Measurements from ENCODE around the gene PLPPR3.

Gene PLPPR3

DNA sequence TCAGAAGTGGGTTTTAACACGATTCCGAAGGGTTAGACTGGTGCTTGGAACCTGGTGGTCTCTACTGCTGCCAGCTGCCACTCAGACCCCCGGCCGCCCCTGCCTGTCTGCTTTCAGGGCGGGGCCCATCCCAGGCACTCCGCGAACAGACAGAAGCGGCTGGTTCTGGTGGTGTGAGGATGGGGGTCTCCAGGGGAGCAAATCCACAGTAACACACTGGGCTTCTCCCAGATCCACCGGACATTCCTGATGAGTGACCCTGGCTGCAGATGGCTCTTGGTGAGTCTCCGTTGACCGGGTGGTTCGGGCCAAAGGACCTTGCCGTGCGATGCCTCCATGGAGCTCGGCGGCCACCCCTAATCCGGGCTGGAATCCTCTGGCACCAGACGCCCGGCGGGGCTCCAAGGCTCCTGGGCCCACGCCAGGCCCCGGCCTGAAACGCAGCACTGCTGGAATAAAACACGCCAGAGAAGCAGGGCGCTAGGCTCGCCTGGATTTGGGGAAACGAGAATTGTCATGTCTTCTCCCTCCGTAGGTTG lies 26.6 kb downstream of the PLPPR3 start:
- DNase-seq, result no peak
- TF ChIP-seq GATA1 (IDR thresholded peaks at IDR 0.05; ENCODE audit: low read depth, low read length) (no peak), POLR2A (IDR thresholded peaks at IDR 0.05; ENCODE audit: low read length) (no peak)

DNA sequence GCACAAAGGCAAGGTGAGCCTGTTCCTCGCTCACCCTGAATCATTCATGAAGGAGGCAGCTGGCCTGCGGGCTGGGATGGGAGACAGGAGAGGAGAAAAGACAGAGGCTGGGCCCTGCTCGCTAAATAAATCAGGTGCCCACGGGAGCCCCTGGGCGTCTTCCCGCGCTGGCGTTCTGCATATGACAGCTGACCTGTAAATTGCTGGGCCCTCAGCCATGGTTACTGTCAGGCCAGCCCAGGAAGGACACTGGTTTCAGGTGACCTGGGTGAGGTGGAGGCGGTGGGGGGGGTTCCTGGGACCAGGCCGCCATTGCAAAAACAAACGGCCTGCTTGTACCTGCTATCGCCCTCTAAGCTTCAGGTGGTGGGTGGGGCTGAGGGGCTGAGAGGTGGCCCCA lies 27.9 kb downstream of the PLPPR3 start:
- no peak for DNase-seq
- TF ChIP-seq POLR2A (IDR thresholded peaks at IDR 0.05; ENCODE audit: low read length) (no peak), GATA1 (IDR thresholded peaks at IDR 0.05; ENCODE audit: low read depth, low read length) (no peak)

DNA sequence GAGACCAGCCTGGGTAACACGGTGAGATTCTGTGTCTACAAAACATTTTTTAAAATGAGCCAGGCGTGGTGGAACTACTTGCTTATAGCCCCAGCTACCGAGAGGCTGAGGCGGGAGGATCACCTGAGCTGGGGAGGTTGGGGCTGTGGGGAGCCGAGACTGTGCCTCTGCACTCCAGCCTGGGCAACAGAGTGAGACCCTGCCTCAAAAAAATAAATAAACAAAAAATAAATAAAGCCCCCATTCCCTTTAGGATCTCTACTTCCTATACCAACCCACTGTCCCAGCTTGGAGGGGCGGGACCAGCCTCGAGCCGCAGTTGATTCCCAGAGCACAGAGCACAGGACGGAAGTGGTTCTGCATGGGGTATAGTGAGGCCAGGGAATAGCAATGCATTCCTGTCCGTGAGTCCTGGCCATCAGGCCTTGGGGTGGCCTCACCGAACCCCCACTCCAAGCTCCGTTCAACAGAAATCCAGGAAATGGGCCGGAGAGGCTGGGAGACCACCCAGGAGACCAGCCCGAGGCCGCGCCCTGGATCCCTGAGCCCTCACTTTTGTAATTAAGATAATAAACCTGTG lies 29.4 kb downstream of the PLPPR3 start:
- TF ChIP-seq GATA1 (IDR thresholded peaks at IDR 0.05; ENCODE audit: low read depth, low read length) (no peak), POLR2A (IDR thresholded peaks at IDR 0.05; ENCODE audit: low read length) (no peak)
- no peak for DNase-seq

DNA sequence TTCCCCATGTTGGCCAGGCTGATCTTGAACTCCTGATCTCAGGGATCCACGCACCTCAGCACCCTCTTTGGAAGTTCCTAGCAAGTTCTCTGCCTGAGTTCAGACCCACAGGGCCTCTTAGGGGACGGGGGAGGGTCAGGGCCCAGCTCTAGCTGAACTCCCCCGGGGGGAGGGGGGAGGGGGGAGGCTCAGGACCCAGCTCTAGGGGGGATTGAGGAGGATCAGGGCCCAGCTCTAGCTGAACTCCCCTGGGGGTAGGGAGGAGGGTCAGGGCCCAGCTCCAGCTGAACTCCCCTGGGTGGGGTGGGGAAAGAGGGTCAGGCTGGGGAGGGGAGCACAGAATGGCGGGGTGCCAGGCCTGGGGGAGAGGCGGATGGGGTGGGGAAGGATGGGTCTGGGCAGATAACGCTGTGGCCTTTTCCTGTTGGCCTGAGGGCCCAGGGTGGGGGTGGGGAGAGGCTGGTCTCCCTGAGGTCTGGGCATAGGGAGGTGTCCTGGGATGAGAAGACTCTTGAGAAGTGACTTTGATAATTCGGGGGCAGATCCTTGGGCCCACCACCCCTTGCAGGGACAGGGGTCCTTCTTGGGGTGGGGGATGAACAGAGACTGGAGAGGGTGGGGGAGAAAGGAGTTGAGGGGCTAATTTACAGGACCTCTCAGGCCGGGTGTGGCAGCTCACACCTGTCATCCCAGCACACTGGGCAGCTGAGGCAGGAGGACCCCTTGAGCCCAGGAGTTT lies 30.0 kb downstream of the PLPPR3 start:
- TF ChIP-seq POLR2A (IDR thresholded peaks at IDR 0.05; ENCODE audit: low read length) (no peak), GATA1 (IDR thresholded peaks at IDR 0.05; ENCODE audit: low read depth, low read length) (no peak)
- DNase-seq, result peak; percentile 83 to 89

DNA sequence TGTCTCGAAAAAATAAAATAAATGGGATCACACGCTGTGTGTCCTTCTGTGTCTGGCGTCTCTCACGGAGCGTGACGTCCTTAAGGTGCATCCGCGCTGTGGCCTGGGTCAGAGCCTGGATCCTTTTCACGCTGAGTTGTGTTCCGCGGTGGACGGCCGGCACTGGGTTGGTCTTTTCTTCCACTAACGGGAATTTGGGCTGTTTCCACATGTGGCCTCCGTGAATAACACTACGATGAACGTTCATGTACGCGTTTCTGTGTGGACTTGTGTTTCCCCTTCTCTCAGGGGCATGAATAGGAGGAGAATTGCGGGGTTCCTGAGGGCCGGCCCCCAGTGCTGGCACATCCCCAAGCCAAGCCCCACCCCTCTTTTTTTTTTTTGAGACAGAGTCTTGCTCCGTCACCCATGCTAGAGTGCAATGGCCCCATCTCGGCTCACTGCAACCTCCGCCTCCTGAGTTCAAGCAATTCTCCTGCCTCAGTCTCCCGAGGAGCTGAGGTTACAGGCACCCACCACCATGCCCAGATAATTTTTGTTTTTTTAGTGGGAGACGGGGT lies 30.7 kb downstream of the PLPPR3 start:
- peak in 1 of 2 experiments; percentile 60 for DNase-seq
- TF ChIP-seq GATA1 (IDR thresholded peaks at IDR 0.05; ENCODE audit: low read depth, low read length), result no peak
- TF ChIP-seq POLR2A (IDR thresholded peaks at IDR 0.05; ENCODE audit: low read length), result no peak

DNA sequence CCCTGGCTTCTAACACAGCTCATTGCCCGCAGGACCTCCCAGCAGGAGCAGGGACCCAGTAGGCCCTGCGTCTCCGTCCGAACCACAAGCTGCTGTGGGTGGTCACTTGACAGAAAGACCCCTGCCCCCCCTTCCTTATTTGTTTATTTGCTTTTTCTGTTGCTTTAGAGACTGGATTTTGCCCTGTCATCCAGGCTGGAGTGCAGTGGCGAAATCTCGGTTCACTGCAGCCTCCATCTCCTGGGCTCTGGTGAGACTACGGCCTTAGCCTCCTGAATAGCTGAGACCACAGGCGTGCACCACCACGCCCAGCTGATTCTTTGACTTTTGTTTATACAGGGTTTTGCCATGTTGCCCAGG lies 32.1 kb downstream of the PLPPR3 start:
- DNase-seq, result peak in 1 of 2 experiments; percentile 75
- TF ChIP-seq POLR2A (IDR thresholded peaks at IDR 0.05; ENCODE audit: low read length), result no peak
- TF ChIP-seq GATA1 (IDR thresholded peaks at IDR 0.05; ENCODE audit: low read depth, low read length), result no peak

DNA sequence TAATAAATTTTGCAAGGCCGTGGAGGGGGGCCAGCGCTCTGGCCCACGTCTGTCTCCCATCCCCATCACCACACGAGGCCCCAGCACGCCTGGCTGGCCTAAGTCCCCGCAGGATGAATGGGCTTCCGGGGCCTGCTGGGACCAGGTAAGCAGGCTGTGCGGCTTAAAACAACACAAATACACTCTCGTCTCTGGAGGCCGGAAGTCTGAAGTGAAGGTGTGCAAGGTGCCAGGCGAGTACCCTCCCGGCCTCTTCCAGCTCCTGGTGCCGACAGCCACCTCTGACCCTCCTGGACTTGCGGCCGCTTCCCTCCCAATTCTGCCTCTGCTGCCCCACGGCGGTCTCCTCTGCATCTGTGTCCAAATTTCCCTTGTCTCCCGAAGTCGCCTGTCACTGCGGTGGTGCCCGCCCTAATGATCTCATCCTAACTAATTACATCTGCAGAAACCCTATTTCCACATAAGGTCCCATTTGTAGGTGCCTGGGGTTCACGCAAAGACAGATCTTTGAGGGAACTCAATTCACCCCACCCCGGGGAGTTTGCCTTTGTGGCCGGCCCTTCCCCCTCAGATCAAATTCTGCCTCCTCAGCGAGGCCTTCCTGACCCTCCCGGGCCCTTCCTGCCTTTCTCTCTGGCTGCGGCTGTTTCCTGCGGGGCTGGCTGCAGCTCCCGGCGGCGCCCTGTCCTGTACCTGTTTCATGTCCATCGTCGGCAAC lies 32.6 kb downstream of the PLPPR3 start:
- TF ChIP-seq GATA1 (IDR thresholded peaks at IDR 0.05; ENCODE audit: low read depth, low read length), result no peak
- TF ChIP-seq POLR2A (IDR thresholded peaks at IDR 0.05; ENCODE audit: low read length), result no peak
- peak; percentile 80 to 90 for DNase-seq

DNA sequence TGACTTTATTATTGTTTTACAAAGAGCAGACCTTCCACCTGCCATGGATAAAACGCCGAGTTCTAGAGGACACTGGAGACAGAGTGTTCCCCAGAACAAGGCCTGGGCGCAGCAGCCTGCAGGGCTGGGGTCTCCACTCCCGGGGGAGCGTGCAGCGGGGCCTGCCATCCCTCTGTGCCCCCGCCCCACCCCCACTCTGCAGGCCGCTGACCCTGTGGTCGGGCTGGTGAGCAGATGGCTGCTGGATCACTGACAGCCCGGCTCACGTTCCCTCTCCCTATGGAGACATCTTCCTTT lies 33.1 kb downstream of the PLPPR3 start:
- TF ChIP-seq GATA1 (IDR thresholded peaks at IDR 0.05; ENCODE audit: low read depth, low read length), result no peak
- no peak for TF ChIP-seq POLR2A (IDR thresholded peaks at IDR 0.05; ENCODE audit: low read length)
- DNase-seq, result no peak

DNA sequence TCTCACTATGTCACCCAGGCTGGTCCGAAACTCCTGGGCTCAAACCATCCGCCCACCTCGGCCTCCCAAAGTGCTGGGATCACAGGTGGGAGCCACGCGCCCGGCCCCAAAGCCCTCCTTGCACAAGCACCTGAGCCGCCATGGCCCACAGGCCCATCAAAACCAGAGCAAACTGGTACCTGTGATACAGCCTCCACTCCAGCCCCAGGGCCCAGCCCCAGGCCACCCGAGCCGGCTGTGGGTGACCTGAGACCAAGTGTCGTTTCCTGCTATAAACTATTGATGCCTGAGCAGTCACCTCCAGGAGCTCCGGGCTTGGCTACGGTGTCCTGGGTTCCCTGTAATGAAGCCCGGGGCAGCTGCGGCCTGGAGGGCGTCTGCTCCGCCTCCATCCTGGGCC lies 34.2 kb downstream of the PLPPR3 start:
- no peak for DNase-seq
- TF ChIP-seq POLR2A (IDR thresholded peaks at IDR 0.05; ENCODE audit: low read length) (no peak), GATA1 (IDR thresholded peaks at IDR 0.05; ENCODE audit: low read depth, low read length) (no peak)

DNA sequence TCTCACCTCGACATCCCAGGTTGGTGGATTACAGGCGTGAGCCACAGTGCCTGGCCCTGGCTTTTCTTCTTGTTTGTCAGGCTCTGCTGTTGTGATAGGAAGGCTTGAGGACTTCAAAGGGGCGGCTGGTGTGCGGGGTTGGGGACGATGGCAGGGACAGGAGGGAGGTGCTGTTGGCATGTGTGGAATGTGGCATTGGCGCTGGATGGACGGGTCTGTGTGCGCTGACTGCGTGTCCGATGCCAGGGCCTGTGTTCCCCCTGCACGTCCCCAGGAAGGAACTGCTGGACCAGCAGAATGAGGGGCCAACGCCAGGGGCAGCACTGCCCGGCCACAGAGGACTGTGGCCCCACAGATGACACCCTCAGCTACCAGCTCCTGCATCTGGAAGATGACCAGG lies 37.2 kb downstream of the PLPPR3 start:
- TF ChIP-seq POLR2A (IDR thresholded peaks at IDR 0.05; ENCODE audit: low read length), result no peak
- TF ChIP-seq GATA1 (IDR thresholded peaks at IDR 0.05; ENCODE audit: low read depth, low read length), result no peak
- no peak for DNase-seq

DNA sequence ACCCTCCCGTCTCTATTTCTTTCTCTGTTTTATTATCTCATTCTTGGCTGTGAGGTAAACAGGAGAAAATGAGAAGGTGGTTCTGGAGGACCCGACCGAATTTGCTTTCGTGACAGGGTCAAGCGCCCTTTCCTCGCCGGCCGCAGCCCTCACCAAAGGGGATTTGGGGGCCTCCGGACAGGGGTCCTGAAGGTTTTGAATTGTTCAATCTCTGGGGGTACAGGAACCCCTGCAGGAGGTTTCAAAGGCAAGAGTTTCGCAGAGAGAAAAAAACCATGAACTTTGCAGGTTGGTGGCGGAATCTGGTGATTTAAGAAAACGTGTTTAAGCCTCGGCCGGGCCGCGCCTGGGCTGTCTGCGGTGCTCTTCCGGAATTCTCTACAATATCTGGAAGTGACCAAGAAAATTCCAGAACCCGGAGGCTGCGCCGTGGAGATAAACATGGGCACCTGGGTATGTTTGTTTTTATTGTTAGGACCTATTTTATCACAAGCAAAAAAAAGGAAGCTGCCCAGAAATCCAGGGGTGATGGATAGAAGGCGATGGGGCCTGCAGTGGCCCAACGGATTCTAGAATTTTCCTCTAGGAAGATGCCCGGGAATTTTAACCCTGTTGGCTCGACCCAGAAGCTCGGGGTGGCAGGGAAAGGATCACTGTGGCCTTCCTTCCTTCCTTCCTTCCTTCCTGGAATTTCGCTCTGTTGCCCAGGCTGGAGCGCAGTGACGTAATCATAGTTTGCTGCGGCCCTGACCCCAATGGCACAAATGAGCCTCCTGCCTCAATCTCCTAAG lies 38.7 kb downstream of the PLPPR3 start:
- no peak for DNase-seq
- no peak for TF ChIP-seq GATA1 (IDR thresholded peaks at IDR 0.05; ENCODE audit: low read depth, low read length)
- no peak for TF ChIP-seq POLR2A (IDR thresholded peaks at IDR 0.05; ENCODE audit: low read length)

DNA sequence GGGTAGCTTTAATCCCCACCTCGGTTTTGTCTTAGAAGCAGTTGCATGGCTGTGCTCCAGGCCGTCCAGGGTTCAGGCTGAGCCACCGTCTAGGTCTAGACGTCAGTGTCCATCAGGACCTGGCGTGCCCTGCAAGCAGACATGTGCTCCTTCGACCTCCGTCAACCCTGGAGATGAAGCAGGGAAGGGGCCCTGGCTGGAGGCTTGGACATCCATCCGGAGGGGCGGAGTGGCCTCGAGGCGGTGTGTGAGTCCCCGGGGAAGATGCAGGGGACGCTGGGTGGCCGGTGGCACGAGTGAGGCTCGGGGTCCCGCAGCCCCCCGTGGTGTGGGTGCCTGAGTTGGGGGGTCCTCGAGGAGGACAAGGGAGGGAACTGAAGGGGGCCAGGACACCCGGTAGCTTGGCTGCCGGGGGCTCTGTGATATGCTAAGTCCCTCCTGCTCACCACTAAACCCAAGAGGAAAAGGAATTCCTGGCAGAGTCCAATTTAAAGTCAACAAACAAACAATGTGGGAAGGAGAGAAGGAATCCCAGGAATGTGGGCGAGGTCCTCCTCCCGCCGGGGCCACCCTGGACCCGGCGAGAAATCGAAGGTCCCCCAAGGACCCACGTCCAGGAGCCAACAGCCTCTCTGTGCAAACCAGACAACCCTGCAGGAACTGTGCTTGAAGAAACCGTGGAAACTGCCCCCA lies 39.4 kb downstream of the PLPPR3 start:
- TF ChIP-seq GATA1 (IDR thresholded peaks at IDR 0.05; ENCODE audit: low read depth, low read length), result no peak
- no peak for TF ChIP-seq POLR2A (IDR thresholded peaks at IDR 0.05; ENCODE audit: low read length)
- DNase-seq, result no peak

DNA sequence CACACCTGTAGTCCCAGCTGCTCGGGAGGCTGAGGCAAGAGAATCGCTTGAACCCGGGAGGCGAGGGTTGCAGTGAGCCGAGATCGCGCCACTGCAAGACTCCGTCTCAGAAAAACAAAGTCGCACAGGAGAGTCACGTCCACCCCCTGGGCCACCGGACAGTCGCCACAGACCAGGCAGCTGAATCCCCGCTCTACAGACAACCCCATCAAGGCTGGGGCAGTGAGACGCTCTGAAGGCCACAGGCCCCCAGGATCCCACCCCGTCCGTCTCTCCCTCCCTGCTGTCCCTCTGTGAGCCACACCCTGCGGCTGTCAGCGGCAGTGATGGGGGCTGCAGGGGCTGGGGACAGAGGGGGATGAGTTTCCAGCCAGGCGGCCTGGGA lies 40.0 kb downstream of the PLPPR3 start:
- DNase-seq, result no peak
- TF ChIP-seq GATA1 (IDR thresholded peaks at IDR 0.05; ENCODE audit: low read depth, low read length) (no peak), POLR2A (IDR thresholded peaks at IDR 0.05; ENCODE audit: low read length) (no peak)

Measured in erythroblast (primary cell).